ENCODE data around the gene DCHS1.

DCHS1 gene

GRCh38 chr11:6604790-6605189 lies 50.8 kb downstream of the DCHS1 start:
- no peak for DNase-seq (ENCODE audit: low spot score)
- in situ Hi-C loops (cut with MboI; ENCODE audit: low sequenced_read_pairs, unreplicated experiment), result no loop called here
- TF ChIP-seq CTCF (IDR thresholded peaks at IDR 0.05; ENCODE audit: borderline replicate concordance, control extremely low read depth, extremely low read depth, insufficient read depth, missing control alignments), result no peak

GRCh38 chr11:6604081-6604626 lies 51.5 kb downstream of the DCHS1 start:
- TF ChIP-seq CTCF (IDR thresholded peaks at IDR 0.05; ENCODE audit: borderline replicate concordance, control extremely low read depth, extremely low read depth, insufficient read depth, missing control alignments), result peak; percentile 41
- in situ Hi-C loops (cut with MboI; ENCODE audit: low sequenced_read_pairs, unreplicated experiment), result no loop called here
- DNase-seq (ENCODE audit: low spot score), result peak; percentile 77

- DNase-seq (ENCODE audit: low spot score), result peak; percentile 95
- in situ Hi-C loops (cut with MboI; ENCODE audit: low sequenced_read_pairs, unreplicated experiment), result no loop called here
- no peak for TF ChIP-seq CTCF (IDR thresholded peaks at IDR 0.05; ENCODE audit: borderline replicate concordance, control extremely low read depth, extremely low read depth, insufficient read depth, missing control alignments)
Observed at GRCh38 chr11:6603287-6604080, 52.1 kb downstream of the DCHS1 start, which contains the start of the genes ILK and RRP8. ILK (plus strand) TSS chr11:6603774; CDS start chr11:6604272, 498 bp downstream. RRP8 (minus strand) TSS chr11:6603616; CDS start chr11:6603502, 114 bp downstream.

GRCh38 chr11:6602096-6602940 lies 53.3 kb downstream of the DCHS1 start:
- TF ChIP-seq CTCF (IDR thresholded peaks at IDR 0.05; ENCODE audit: borderline replicate concordance, control extremely low read depth, extremely low read depth, insufficient read depth, missing control alignments), result no peak
- in situ Hi-C loops (cut with MboI; ENCODE audit: low sequenced_read_pairs, unreplicated experiment), result no loop called here
- DNase-seq (ENCODE audit: low spot score), result no peak

GRCh38 chr11:6601041-6601461 lies 54.6 kb downstream of the DCHS1 start:
- in situ Hi-C loops (cut with MboI; ENCODE audit: low sequenced_read_pairs, unreplicated experiment), result no loop called here
- DNase-seq (ENCODE audit: low spot score), result no peak
- no peak for TF ChIP-seq CTCF (IDR thresholded peaks at IDR 0.05; ENCODE audit: borderline replicate concordance, control extremely low read depth, extremely low read depth, insufficient read depth, missing control alignments)

GRCh38 chr11:6599881-6600390 lies 55.7 kb downstream of the DCHS1 start:
- no peak for DNase-seq (ENCODE audit: low spot score)
- TF ChIP-seq CTCF (IDR thresholded peaks at IDR 0.05; ENCODE audit: borderline replicate concordance, control extremely low read depth, extremely low read depth, insufficient read depth, missing control alignments), result no peak
- in situ Hi-C loops (cut with MboI; ENCODE audit: low sequenced_read_pairs, unreplicated experiment), result no loop called here
